AG04449 (cell line): ENCODE results near the gene CDC37.
A peak's percentile ranks its signal among the peaks of the same experiment; 100 is the strongest.
"Not testable (repeated sequence)": the region's sequence is repeated elsewhere in the genome, so short reads cannot be mapped to it uniquely, and the experiment has no call there.

Source experiments
- CTCF ChIA-PET: fragments of 350-600 bp; formaldehyde crosslinking; extraction: SDS; loops from one replicate; lab custom pipeline; 2021; ENCODE audit warnings: antibody characterized with exemption; lab: Yijun Ruan, JAX
- POLR2A ChIA-PET: fragments of 400-600, 350-600 bp; formaldehyde crosslinking; extraction: SDS; loops from one replicate; lab custom pipeline; 2020; ENCODE audit warnings: antibody characterized with exemption, inconsistent platforms; lab: Yijun Ruan, JAX
- DNase-seq: peaks from one replicate; pipeline ENCODE4 v3.0.0-alpha.2; 2010; ENCODE audit warnings: low read depth, low spot score
- H3K4me3 ChIP-seq: 2 replicates; pipeline ENCODE4 v1.5.1; 2011; ENCODE audit warnings: low read depth, mild to moderate bottlenecking, control low read depth, low read length
- TF ChIP-seq, protein P1 (sequence below): IDR thresholded peaks from one replicate; pipeline ENCODE4 v1.5.1; 2011; ENCODE audit warnings: mild to moderate bottlenecking, moderate library complexity, low read length, control low read depth, inconsistent platforms; ENCODE audit not compliant: insufficient read depth; ENCODE audit errors: missing control alignments

Gene CDC37

GRCh38 chr19:10402441-10403038 is 802 bp downstream of the CDC37 start:
- H3K4me3 ChIP-seq = peak overlapping the region; percentile 98
- TF ChIP-seq, protein P1, sequence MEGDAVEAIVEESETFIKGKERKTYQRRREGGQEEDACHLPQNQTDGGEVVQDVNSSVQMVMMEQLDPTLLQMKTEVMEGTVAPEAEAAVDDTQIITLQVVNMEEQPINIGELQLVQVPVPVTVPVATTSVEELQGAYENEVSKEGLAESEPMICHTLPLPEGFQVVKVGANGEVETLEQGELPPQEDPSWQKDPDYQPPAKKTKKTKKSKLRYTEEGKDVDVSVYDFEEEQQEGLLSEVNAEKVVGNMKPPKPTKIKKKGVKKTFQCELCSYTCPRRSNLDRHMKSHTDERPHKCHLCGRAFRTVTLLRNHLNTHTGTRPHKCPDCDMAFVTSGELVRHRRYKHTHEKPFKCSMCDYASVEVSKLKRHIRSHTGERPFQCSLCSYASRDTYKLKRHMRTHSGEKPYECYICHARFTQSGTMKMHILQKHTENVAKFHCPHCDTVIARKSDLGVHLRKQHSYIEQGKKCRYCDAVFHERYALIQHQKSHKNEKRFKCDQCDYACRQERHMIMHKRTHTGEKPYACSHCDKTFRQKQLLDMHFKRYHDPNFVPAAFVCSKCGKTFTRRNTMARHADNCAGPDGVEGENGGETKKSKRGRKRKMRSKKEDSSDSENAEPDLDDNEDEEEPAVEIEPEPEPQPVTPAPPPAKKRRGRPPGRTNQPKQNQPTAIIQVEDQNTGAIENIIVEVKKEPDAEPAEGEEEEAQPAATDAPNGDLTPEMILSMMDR = no peak
- ChIA-PET POLR2A (interaction anchor here (0.5 kb wide), 1 partner anchor 69 kb away, joined by 3 read pairs; no protein-coding TSS in a partner anchor), CTCF (interaction anchor here (1.2 to 41.8 kb wide), 10 partner anchors 8 to 299 kb away, joined by 3 to 1180 read pairs (median 37); partner anchors contain the start of genes ICAM1, PDE4A and QTRT1)
- no peak for DNase-seq

DNA sequence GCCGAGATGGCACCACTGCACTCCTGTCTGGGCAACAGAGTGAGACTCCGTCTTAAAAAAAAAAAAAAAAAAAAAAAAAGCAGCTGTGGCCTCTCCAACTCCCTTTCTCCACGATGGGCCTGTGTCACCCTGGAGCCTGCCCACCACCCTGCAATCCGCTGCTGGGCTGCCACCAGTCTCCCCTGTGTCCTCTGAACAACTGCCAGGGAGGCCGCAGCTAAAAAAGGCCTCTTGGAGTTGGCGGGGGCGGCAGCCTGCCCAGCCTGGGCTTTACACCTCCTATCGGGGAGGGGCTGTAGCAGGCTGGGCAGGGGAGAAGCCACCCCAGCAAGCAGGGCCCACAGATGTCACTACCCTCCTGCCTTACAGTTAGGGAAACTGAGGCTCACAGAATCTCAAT is 3.5 kb downstream of the CDC37 start:
- POLR2A ChIA-PET = interaction anchor here (0.8 kb wide), 1 partner anchor 9 kb away, joined by 3 read pairs; no protein-coding TSS in a partner anchor
- TF ChIP-seq, protein P1 = no peak
- DNase-seq = no peak
- no peak overlapping the region for H3K4me3 ChIP-seq
- CTCF ChIA-PET = interaction anchor here (0.8 to 41.8 kb wide), 7 partner anchors 8 to 137 kb away, joined by 3 to 1180 read pairs (median 32); partner anchors contain the start of genes ICAM1, PDE4A and TYK2

DNA sequence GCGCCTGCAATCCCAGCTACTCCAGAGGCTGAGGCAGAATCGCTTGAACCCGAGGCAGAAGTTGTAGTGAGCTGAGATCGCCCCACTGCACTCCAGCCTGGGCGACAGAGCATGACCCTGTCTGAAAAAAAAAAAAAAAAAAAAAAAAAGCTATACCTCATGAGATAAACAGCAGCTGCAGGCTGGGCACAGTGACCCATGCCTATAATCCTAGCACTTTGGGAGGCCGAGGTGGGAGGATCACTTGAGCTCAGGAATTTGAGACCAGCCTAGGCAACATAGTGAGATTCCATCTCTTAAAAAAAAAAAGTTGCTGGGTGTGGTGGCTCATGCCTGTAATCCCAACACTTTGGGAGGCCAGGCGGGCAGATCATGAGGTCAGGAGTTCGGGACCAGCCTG is 4.0 kb downstream of the CDC37 start:
- not testable (repeated sequence) for H3K4me3 ChIP-seq, DNase-seq
- POLR2A ChIA-PET = interaction anchor here (0.8 kb wide), 1 partner anchor 9 kb away, joined by 3 read pairs; no protein-coding TSS in a partner anchor
- CTCF ChIA-PET = interaction anchor here (0.8 to 41.8 kb wide), 6 partner anchors 8 to 137 kb away, joined by 3 to 1180 read pairs (median 18); partner anchors contain the start of genes ICAM1 and TYK2

DNA sequence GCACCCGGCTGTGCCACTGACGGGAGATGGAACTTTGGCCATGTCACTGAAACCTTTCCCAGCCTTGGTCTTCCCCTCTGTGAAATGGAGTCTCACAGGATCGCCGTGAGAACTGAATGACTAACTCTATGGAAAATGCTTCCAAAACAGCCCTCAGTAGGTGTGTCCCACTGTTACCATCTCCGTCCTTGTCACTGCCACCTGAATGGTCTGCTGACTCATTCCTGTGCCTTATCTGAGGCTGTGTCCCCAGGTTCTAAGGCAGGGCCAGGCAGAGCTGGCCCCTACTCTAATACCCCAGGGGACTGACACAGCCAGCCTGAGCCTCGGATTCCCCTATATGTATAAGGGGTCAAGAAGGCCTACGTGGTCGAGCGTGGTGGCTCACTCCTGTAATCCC is 4.5 kb downstream of the CDC37 start:
- no peak for DNase-seq
- ChIA-PET POLR2A (no interaction called here), CTCF (interaction anchor here (0.8 to 41.8 kb wide), 6 partner anchors 7 to 136 kb away, joined by 3 to 1180 read pairs (median 18); partner anchors contain the start of genes ICAM1 and TYK2)

DNA sequence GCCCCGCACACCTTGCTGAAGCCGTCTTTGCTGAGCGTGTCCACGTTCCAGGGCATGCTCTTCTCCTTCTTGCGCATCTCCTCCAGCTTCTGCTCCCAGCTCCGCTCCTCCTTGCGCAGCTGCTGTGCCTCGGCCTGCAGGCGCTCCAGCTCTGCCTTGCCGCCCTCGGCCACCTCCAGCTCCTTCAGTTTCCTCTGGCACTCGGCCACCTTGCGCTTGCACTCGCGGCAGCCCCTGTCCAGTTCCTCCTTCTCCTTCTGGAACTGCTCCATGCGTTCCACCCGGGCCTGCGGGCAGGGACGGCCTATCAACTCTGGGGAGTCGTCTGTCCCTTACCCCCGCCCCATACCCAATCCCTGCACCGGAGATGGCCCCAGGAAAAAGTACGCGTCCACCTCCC is 7.4 kb downstream of the CDC37 start:
- ChIA-PET POLR2A (no interaction called here), CTCF (interaction anchor here (41.8 kb wide), 1 partner anchor 133 kb away, joined by 1180 read pairs; the partner anchor contains the start of gene ICAM1)
- H3K4me3 ChIP-seq = no peak overlapping the region
- TF ChIP-seq, protein P1 = no peak
- DNase-seq = no peak

More for the DNA sequence above, 4.5 kb downstream of the CDC37 start:
- H3K4me3 ChIP-seq = no peak overlapping the region
- TF ChIP-seq, protein P1 = no peak

DNA sequence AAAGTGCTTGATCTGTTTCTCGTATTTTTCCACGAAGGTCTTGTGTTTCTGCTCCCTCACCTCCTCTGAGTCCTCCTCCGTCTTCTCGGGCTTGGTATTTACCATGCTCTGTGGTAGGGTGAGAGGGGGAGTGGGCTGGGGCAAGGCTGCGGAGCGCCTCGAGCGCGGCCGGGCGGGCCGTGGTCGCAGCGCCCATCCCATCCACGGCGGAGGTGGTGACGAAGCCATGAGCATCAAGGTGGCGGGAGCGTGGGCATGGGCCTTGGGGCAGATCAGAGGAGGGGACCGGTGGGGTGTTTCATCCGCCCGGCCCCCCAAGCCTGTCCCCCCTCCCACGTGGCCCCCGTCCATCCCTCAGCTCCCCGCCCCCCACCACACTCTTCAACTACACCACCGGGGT is 7.9 kb downstream of the CDC37 start:
- POLR2A ChIA-PET = no interaction called here
- TF ChIP-seq, protein P1 = no peak
- CTCF ChIA-PET = interaction anchor here (1.0 to 41.8 kb wide), 2 partner anchors 21 to 133 kb away, joined by 3 to 1180 read pairs; partner anchors contain the start of gene ICAM1
- H3K4me3 ChIP-seq = no peak overlapping the region
- no peak for DNase-seq
